HepG2 (cell line): ENCODE data around the gene DNMT3A. TPM values are rescaled to one million over a fixed set of nuclear protein-coding genes. Genes with fewer than 3 reads are reported as not detected.
A peak's percentile ranks its signal among the peaks of the same experiment; 100 is the strongest.

Experiments used
- ATAC-seq: fragments of 200-7000 bp; cut with Tn5 transposase; 3 replicates; pipeline ENCODE4 v1.9.1; 2020; ENCODE audit warnings: mild to moderate bottlenecking, moderate library complexity
- BruUV-seq: library from RNA; stranded (reverse); fragments of 400-500 nt; replicated peaks from 2 replicates; lab custom pipeline; 2021; lab: Mats Ljungman, UMichigan
- CTCF ChIA-PET: fragments of 300-600 bp; formaldehyde crosslinking; extraction: SDS; loops from one replicate; lab custom pipeline; 2021; ENCODE audit warnings: low total read pairs, inconsistent platforms, low intra/inter-chr PET ratio; lab: Yijun Ruan, JAX
- POLR2A ChIA-PET: fragments of 350-600 bp; sonication (Branson Sonifier 250); formaldehyde crosslinking; loops from one replicate; lab custom pipeline; 2020; ENCODE audit warnings: antibody characterized with exemption, inconsistent platforms; lab: Yijun Ruan, JAX
- DNase-seq: peaks from one replicate; pipeline ENCODE4 v3.0.0-alpha.2; 2015; ENCODE audit warnings: low spot score
- FAIRE-seq: peaks from 3 replicates; lab custom pipeline; 2011; peaks lifted over from hg19 to GRCh38; lab: Jason Lieb, UNC
- H2AFZ ChIP-seq: one replicate; pipeline ENCODE4 v1.6.1; 2011; ENCODE audit warnings: low read length, inconsistent platforms
- H3K27ac ChIP-seq: fragments of 300-600 bp; 3 replicates; pipeline ENCODE4 v1.8.0; 2011; ENCODE audit warnings: mixed run types, mild to moderate bottlenecking, mixed read lengths, low read length, inconsistent platforms; ENCODE audit not compliant: insufficient read depth; ENCODE audit errors: extremely low read length
- H3K27me3 ChIP-seq, 2 experiments: fragments of 200-600 bp in 1 of 2; 2 replicates in 1 of 2; 3 replicates in 1 of 2; pipeline versions ENCODE4 v1.6.0 to v1.8.0; 2011; ENCODE audit warnings: low read length in 2 of 2, mild to moderate bottlenecking in 2 of 2, moderate library complexity in 2 of 2, inconsistent platforms in 1 of 2; ENCODE audit not compliant: insufficient read depth in 2 of 2, control insufficient read depth in 1 of 2
- H3K36me3 ChIP-seq, 2 experiments: fragments of 200-600 bp in 1 of 2; replicated peaks in 1 of 2; 2 replicates in 1 of 2; 3 replicates in 1 of 2; pipeline versions ENCODE4 v1.5.1 to v1.8.0; 2011; ENCODE audit warnings: low read length in 2 of 2, inconsistent platforms in 1 of 2; ENCODE audit not compliant: insufficient read depth in 2 of 2, control insufficient read depth in 1 of 2
- H3K4me1 ChIP-seq: 2 replicates; pipeline ENCODE4 v1.5.1; 2012; ENCODE audit warnings: low read length, inconsistent platforms; ENCODE audit not compliant: insufficient read depth
- H3K4me2 ChIP-seq: 2 replicates; pipeline ENCODE4 v1.6.0; 2011; ENCODE audit warnings: low read depth, low read length, inconsistent platforms
- H3K4me3 ChIP-seq, 3 experiments: fragments of 200-600 bp in 1 of 3; sonication (generic), shearing (Covaris generic) in 1 of 3; replicated peaks in 1 of 3; 2 replicates each; pipeline ENCODE4 v1.5.1; 2011 to 2016; ENCODE audit warnings: low read length in 3 of 3, inconsistent platforms in 2 of 3, low read depth in 2 of 3, mild to moderate bottlenecking in 2 of 3, control low read depth in 1 of 3, mixed read lengths in 1 of 3; ENCODE audit not compliant: insufficient read depth in 1 of 3
- H3K79me2 ChIP-seq: one replicate; pipeline ENCODE4 v1.6.1; 2011; ENCODE audit warnings: low read length, inconsistent platforms; ENCODE audit not compliant: insufficient read depth
- H3K9ac ChIP-seq: 2 replicates; pipeline ENCODE4 v1.6.0; 2011; ENCODE audit warnings: mild to moderate bottlenecking, low read depth, low read length, inconsistent platforms; ENCODE audit not compliant: insufficient read depth
- H3K9me3 ChIP-seq: 2 replicates; pipeline ENCODE4 v1.5.1; 2012; ENCODE audit warnings: mild to moderate bottlenecking, low read length
- H4K20me1 ChIP-seq: 2 replicates; pipeline ENCODE4 v1.6.0; 2011; ENCODE audit warnings: inconsistent platforms, mild to moderate bottlenecking, low read length, moderate library complexity; ENCODE audit not compliant: insufficient read depth
- CAMTA2 ChIP-seq: sonication (generic); formaldehyde crosslinking; IDR thresholded peaks from 2 replicates; pipeline ENCODE4 v1.4.0; 2020; ENCODE audit warnings: mild to moderate bottlenecking, missing genetic modification reagents, borderline replicate concordance
- DZIP1 ChIP-seq: sonication (generic); formaldehyde crosslinking; IDR thresholded peaks from 2 replicates; pipeline ENCODE4 v1.5.0; 2020; ENCODE audit warnings: mild to moderate bottlenecking, missing genetic modification reagents
- HNRNPUL1 ChIP-seq: fragments of 200-400 bp; formaldehyde crosslinking; IDR thresholded peaks from 2 replicates; pipeline ENCODE4 v1.6.1; 2017; ENCODE audit warnings: low read depth, mild to moderate bottlenecking, low read length, moderate library complexity
- HOXA5 ChIP-seq: sonication (generic); formaldehyde crosslinking; IDR thresholded peaks from 2 replicates; pipeline ENCODE4 v1.4.0; 2020; ENCODE audit warnings: missing genetic modification reagents
- NRL ChIP-seq: sonication (generic); formaldehyde crosslinking; IDR thresholded peaks from 2 replicates; pipeline ENCODE4 v1.5.0; 2020; ENCODE audit warnings: missing genetic modification reagents, mild to moderate bottlenecking, moderate library complexity, borderline replicate concordance
- PTBP1 ChIP-seq: fragments of 200-400 bp; formaldehyde crosslinking; IDR thresholded peaks from 2 replicates; pipeline ENCODE4 v1.6.1; 2018; ENCODE audit warnings: low read length, low read depth; ENCODE audit not compliant: poor library complexity, severe bottlenecking
- REPIN1 ChIP-seq: sonication (generic); formaldehyde crosslinking; IDR thresholded peaks from 2 replicates; pipeline ENCODE4 v1.8.0; 2022; ENCODE audit warnings: missing genetic modification reagents, low read depth, mild to moderate bottlenecking, borderline replicate concordance
- SAFB2 ChIP-seq: sonication (generic); formaldehyde crosslinking; IDR thresholded peaks from 2 replicates; pipeline ENCODE4 v1.5.1; 2020; ENCODE audit warnings: missing genetic modification reagents, low read depth, mild to moderate bottlenecking, borderline replicate concordance
- ZNF607 ChIP-seq: sonication (generic); formaldehyde crosslinking; IDR thresholded peaks from 2 replicates; pipeline ENCODE4 v1.5.1; 2020; ENCODE audit warnings: missing genetic modification reagents, mild to moderate bottlenecking, borderline replicate concordance
- ZSCAN29 ChIP-seq: sonication (generic); formaldehyde crosslinking; conservative IDR thresholded peaks from 2 replicates; pipeline ENCODE4 v1.4.0; 2020; ENCODE audit warnings: mild to moderate bottlenecking, missing genetic modification reagents
- WGBS: methylation state at CpG from one replicate; pipeline ENCODE4 v1.1.6; 2017; ENCODE audit warnings: low lambda C conversion rate; 5-methylcytosine and 5-hydroxymethylcytosine counted together
- in situ Hi-C: cut with HindIII; loops from 2 replicates; pipeline ENCODE4 v1.10.0; 2017; ENCODE audit warnings: low pct_unique_long_range_greater_than_20kb; ENCODE audit not compliant: extremely low pct_ligation_motif_present
- intact Hi-C: fragments of 100-400 bp; cut with micrococcal nuclease; formaldehyde crosslinking; loops from one replicate; pipeline ENCODE4 v1.10.0; 2022; ENCODE audit not compliant: unreplicated experiment
- polyA plus RNA-seq, 8 experiments: library from polyadenylated mRNA; depleted of rRNA in 3 of 8; stranded (reverse) in 7 of 8; unstranded in 1 of 8; fragments of >200 nt; fragmentation: Illumina TruSeq in 4 of 8; extraction: Trizol in 4 of 8; gene quantifications; 2 replicates each; pipeline versions ENCODE4 v1.2.1 to v1.2.3, GENCODE V29; 2011 to 2016; ENCODE audit warnings: low read depth in 4 of 8, missing spikeins in 1 of 8, mixed read lengths in 1 of 8; ENCODE audit not compliant: insufficient read depth in 1 of 8
- total RNA-seq, 5 experiments: library from RNA; depleted of rRNA; stranded (reverse); fragments of >200 nt; fragmentation: Illumina TruSeq; extraction: Trizol; gene quantifications; 2 replicates each; pipeline ENCODE4 v1.2.3, GENCODE V29; 2016; ENCODE audit warnings: low read depth in 1 of 5
- TF ChIP-seq, protein P1 (sequence below): sonication (generic); formaldehyde crosslinking; IDR thresholded peaks from 2 replicates; pipeline ENCODE4 v1.5.0; 2020; ENCODE audit warnings: mild to moderate bottlenecking, missing genetic modification reagents, moderate library complexity
- TF ChIP-seq, protein P2 (sequence below): sonication (generic); formaldehyde crosslinking; IDR thresholded peaks from 2 replicates; pipeline ENCODE4 v1.4.0; 2020; ENCODE audit warnings: missing genetic modification reagents, borderline replicate concordance

The DNMT3A gene
- total and polyA plus RNA-seq, 2 of the 13 experiments (the other 11 are each of a cell fraction or from before 2014, with no cell fraction given): 14.7 to 29.1 TPM

DNA sequence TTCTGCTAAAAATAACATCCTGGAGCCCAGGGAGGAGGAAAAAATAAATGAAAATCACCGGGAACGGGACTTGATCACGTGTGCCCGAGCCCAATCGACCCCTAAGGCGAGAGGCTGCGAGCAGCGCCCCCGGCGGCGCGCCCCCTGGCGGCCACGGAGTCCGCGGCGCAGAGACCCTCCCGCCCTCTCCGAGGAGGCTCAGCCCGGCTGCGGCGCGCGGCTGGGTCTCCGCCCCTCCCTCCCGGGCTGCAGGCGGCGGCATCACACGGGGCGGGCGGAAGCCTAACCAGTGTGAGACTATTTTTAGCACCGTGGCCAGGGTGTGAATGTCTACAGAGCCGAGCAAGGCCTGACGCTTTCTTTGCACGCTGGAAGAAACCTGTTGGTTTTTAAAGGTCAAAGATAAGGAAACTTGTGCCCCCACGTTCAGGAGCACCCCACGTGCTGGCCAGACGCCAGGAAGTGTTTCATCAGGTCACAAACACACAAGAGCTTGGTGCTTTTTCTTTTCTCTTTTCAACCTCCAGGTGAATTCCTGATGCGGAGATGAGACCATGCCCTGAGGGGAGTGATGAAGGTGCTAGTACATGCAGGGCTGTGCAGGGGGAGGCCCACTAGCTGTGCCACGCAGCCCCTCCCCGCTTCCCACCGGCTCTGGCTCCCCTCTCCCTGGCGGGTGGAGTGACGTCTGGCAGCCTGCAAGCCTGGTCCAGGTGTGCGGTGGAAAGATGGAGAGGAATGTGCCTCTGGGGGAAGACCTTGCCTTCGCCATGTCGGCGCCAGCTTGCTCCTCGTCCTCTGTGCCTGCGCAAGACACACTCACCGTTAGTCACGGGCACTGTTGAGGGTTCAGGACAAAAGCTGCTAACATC, 35.3 kb upstream of the DNMT3A start (continued):
- TF ChIP-seq REPIN1 (CRISPR knock-in tag) (peak; percentile 58; the same call in 1 of the 2 replicates), PTBP1 (peak; percentile 30), ZNF607 (CRISPR knock-in tag) (peak; percentile 62; the same call in 1 of the 2 replicates), ZSCAN29 (CRISPR knock-in tag) (no peak), HNRNPUL1 (no peak)

DNA sequence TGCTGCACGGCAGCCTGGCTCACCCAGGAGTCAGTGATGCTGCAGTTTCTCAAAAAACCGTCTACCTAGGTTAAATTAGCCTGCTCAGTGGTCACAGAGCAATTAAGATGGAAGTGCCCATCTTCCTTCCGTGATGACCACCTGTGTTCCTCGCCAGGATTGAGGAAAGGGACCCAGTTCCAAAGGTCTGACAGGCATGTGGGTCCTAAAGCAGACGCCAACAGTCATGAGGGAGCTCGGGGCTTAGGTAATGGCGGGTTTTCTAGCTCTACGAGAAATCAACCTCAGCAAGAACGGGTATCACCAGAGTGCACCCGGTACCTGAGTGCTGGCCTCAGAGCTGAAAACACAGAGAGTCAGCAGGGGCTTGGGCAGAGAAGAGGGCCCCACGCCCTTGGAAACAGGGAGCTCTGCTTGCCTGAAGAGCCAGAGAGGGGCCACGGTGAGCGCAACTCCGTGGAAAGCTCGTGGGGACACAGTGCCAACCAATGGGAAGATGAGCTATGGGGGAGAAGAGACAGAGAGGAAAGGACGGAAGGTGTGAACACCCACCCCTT, 34.3 kb upstream of the DNMT3A start:
- 47% methylated on average over 14 of the region's 16 CpGs for WGBS
- Histone ChIP-seq H3K9ac (no peak overlapping the region), H3K4me3 (peak overlapping the region in 1 of 3 experiments; percentile 62; a peak in 1 of 6 replicates), H3K4me1 (peaks cover 29% of the 10 kb centered on the region), H3K27me3 (peaks cover 6 to 34% of the 10 kb centered on the region in 2 experiments; a peak in 4 of 5 replicates), H3K9me3 (no peaks in the 10 kb centered on the region), H2AFZ (no peak overlapping the region), H3K79me2 (no peaks in the 10 kb centered on the region), H4K20me1 (no peaks in the 10 kb centered on the region), H3K36me3 (no peaks in the 10 kb centered on the region), H3K4me2 (peak overlapping the region; percentile 79), H3K27ac (no peak overlapping the region)
- FAIRE-seq (no peak), DNase-seq (no peak), ATAC-seq (no peak)
- in situ Hi-C loops: no loop called here
- ChIA-PET CTCF (interaction anchor here (1.3 to 2.0 kb wide), 4 partner anchors 14 to 191 kb away, joined by 7 to 15 read pairs (median 11); partner anchors contain the start of gene DNMT3A), POLR2A (interaction anchor here (0.5 to 2.3 kb wide), 3 partner anchors 10 to 33 kb away, joined by 3 to 7 read pairs (median 3); no protein-coding TSS in a partner anchor)
- BruUV-seq: no TSS peak
- intact Hi-C loops: loop anchor here (1.0 to 2.0 kb wide), 4 partner anchors 13 to 147 kb away; no protein-coding TSS in a partner anchor
- TF ChIP-seq, protein P1, sequence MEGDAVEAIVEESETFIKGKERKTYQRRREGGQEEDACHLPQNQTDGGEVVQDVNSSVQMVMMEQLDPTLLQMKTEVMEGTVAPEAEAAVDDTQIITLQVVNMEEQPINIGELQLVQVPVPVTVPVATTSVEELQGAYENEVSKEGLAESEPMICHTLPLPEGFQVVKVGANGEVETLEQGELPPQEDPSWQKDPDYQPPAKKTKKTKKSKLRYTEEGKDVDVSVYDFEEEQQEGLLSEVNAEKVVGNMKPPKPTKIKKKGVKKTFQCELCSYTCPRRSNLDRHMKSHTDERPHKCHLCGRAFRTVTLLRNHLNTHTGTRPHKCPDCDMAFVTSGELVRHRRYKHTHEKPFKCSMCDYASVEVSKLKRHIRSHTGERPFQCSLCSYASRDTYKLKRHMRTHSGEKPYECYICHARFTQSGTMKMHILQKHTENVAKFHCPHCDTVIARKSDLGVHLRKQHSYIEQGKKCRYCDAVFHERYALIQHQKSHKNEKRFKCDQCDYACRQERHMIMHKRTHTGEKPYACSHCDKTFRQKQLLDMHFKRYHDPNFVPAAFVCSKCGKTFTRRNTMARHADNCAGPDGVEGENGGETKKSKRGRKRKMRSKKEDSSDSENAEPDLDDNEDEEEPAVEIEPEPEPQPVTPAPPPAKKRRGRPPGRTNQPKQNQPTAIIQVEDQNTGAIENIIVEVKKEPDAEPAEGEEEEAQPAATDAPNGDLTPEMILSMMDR: 0 out of 2 replicates have a peak, but pooled peaks have one; percentile 1
- TF ChIP-seq CAMTA2 (CRISPR knock-in tag): no peak
- TF ChIP-seq SAFB2: 0 out of 2 replicates have a peak, but pooled peaks have one; percentile 32
- 0 out of 2 replicates have a peak, but pooled peaks have one; percentile 46 for TF ChIP-seq NRL (CRISPR knock-in tag)
- TF ChIP-seq, protein P2, sequence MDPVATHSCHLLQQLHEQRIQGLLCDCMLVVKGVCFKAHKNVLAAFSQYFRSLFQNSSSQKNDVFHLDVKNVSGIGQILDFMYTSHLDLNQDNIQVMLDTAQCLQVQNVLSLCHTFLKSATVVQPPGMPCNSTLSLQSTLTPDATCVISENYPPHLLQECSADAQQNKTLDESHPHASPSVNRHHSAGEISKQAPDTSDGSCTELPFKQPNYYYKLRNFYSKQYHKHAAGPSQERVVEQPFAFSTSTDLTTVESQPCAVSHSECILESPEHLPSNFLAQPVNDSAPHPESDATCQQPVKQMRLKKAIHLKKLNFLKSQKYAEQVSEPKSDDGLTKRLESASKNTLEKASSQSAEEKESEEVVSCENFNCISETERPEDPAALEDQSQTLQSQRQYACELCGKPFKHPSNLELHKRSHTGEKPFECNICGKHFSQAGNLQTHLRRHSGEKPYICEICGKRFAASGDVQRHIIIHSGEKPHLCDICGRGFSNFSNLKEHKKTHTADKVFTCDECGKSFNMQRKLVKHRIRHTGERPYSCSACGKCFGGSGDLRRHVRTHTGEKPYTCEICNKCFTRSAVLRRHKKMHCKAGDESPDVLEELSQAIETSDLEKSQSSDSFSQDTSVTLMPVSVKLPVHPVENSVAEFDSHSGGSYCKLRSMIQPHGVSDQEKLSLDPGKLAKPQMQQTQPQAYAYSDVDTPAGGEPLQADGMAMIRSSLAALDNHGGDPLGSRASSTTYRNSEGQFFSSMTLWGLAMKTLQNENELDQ (CRISPR knock-in tag): no peak
- no peak for TF ChIP-seq DZIP1 (CRISPR knock-in tag)
- 0 out of 2 replicates have a peak, but pooled peaks have one; percentile 3 for TF ChIP-seq HOXA5
